OCI-LY7 (cell line): Measurements from ENCODE around the gene NOTCH3. TPM values are rescaled to one million over a fixed set of nuclear protein-coding genes. Genes with fewer than 3 reads are reported as not detected.

Experiments
- BruUV-seq: library from RNA; stranded (reverse); fragments of 400-500 nt; replicated peaks from 2 replicates; lab custom pipeline; 2021; lab: Mats Ljungman, UMichigan
- CTCF ChIA-PET: fragments of 300-600 bp; sonication (Branson Sonifier 250); formaldehyde crosslinking; loops from one replicate; lab custom pipeline; 2022; ENCODE audit warnings: antibody characterized with exemption; ENCODE audit not compliant: unreplicated experiment; lab: Charles Lee
- POLR2A ChIA-PET: fragments of 300-600 bp; sonication (Branson Sonifier 250); formaldehyde crosslinking; loops from one replicate; lab custom pipeline; 2022; ENCODE audit warnings: antibody characterized with exemption; lab: Charles Lee
- DNase-seq: peaks from one replicate; pipeline ENCODE4 v3.0.0-alpha.2; 2015; ENCODE audit warnings: low spot score
- H2AFZ ChIP-seq: fragments of 200-600 bp; sonication (generic), shearing (Covaris generic); 2 replicates; pipeline ENCODE4 v1.6.1; 2014; ENCODE audit warnings: mild to moderate bottlenecking, antibody characterized with exemption, low read length, moderate library complexity
- H3K27ac ChIP-seq: fragments of 200-600 bp; sonication (generic); 2 replicates; pipeline ENCODE4 v1.5.1; 2014; ENCODE audit warnings: mixed run types, low read depth, mild to moderate bottlenecking, moderate library complexity, low read length, inconsistent platforms; ENCODE audit not compliant: poor library complexity, severe bottlenecking
- H3K36me3 ChIP-seq: fragments of 200-600 bp; sonication (generic); 2 replicates; pipeline ENCODE4 v1.6.1; 2014; ENCODE audit warnings: mild to moderate bottlenecking, antibody characterized with exemption, low read length, moderate library complexity, mixed read lengths; ENCODE audit not compliant: insufficient read depth
- H3K4me1 ChIP-seq: fragments of 200-600 bp; sonication (generic); 2 replicates; pipeline ENCODE4 v1.5.1; 2014; ENCODE audit warnings: mild to moderate bottlenecking, low read length; ENCODE audit not compliant: insufficient read depth, poor library complexity, severe bottlenecking
- H3K4me2 ChIP-seq: fragments of 200-600 bp; sonication (generic); 2 replicates; pipeline ENCODE4 v1.6.1; 2014; ENCODE audit warnings: mild to moderate bottlenecking, low read length
- H3K4me3 ChIP-seq: fragments of 200-600 bp; sonication (generic); 2 replicates; pipeline ENCODE4 v1.5.1; 2014; ENCODE audit warnings: mild to moderate bottlenecking, low read depth, low read length; ENCODE audit not compliant: poor library complexity, severe bottlenecking
- H3K79me2 ChIP-seq: fragments of 200-600 bp; sonication (generic); 2 replicates; pipeline ENCODE4 v1.6.1; 2016; ENCODE audit warnings: low read depth, mild to moderate bottlenecking, low read length, moderate library complexity, mixed read lengths; ENCODE audit not compliant: insufficient read depth
- H3K9me2 ChIP-seq: fragments of 200-600 bp; sonication (generic); 2 replicates; pipeline ENCODE4 v1.6.1; 2016; ENCODE audit warnings: mild to moderate bottlenecking, low read length, mixed read lengths; ENCODE audit not compliant: insufficient read depth
- H3K9me3 ChIP-seq: fragments of 200-600 bp; sonication (generic); 2 replicates; pipeline ENCODE4 v1.6.1; 2014; ENCODE audit warnings: mild to moderate bottlenecking, mixed run types, low read length, mixed read lengths
- H4K20me1 ChIP-seq: fragments of 200-600 bp; sonication (generic); 2 replicates; pipeline ENCODE4 v1.6.1; 2014; ENCODE audit warnings: mild to moderate bottlenecking, antibody characterized with exemption, low read length, moderate library complexity, mixed read lengths; ENCODE audit not compliant: insufficient read depth
- EZH2phosphoT487 ChIP-seq: fragments of 200-600 bp; sonication (generic); IDR thresholded peaks from 2 replicates; pipeline ENCODE4 v1.6.1; 2018; ENCODE audit warnings: low read depth, borderline replicate concordance, mild to moderate bottlenecking, mixed run types, antibody characterized with exemption, low read length, moderate library complexity, mixed read lengths
- intact Hi-C: fragments of 100-400 bp; cut with micrococcal nuclease; formaldehyde crosslinking; loops from one replicate; pipeline ENCODE4 v1.10.0; 2022; ENCODE audit not compliant: unreplicated experiment
- total RNA-seq, 2 experiments: library from RNA; depleted of rRNA in 1 of 2; stranded (reverse); fragments of >200 nt in 1 of 2; shearing (Covaris generic) in 1 of 2; gene quantifications; 2 replicates each; pipeline ENCODE4 v1.2.3, GENCODE V29; 2014 to 2022
- TF ChIP-seq, protein P1 (sequence below): fragments of 200-600 bp; sonication (generic); conservative IDR thresholded peaks from 2 replicates; pipeline ENCODE4 v1.5.1; 2014; ENCODE audit warnings: mild to moderate bottlenecking, antibody characterized with exemption, low read length, moderate library complexity, mixed read lengths

Gene NOTCH3
- total RNA-seq, 2 experiments from 2014 or later = 0.25 TPM; not detected in 1

DNA sequence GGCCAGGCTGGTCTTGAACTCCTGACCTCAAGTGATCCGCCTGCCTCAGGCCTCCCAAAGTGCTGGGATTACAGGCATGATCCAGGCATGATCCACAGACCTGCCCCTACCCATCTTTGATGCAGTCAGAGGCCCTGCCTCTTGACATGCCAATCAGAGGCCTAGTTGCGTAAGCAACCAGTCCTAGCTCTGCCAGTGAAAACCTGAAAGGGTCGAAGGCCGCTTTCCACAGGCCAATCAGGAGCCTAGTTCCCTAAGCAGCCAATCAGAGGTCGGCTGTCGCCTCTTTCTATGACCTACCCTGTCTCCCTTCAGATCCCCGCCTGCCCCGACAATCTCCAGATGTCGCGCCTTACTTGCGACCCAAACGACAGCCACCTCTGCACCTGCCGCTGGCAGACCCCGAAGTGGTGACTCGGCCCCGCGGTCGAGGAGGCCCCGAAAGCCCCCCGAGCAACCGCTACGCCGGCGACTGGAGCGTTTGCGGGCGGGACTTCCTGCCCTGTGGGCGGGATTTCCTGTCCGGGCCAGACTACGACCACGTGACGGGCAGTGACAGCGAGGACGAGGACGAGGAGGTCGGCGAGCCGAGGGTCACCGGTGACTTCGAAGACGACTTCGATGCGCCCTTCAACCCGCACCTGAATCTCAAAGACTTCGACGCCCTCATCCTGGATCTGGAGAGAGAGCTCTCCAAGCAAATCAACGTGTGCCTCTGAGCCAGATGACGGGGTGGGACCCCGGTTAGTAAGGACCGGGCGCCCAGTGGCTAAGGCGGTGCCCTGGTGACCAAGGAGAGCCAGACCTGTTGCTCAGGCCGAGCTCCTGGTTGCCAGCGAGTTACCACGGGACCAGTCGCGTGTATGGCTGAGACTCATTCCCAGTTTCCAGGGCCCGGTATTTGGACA, 87.3 kb downstream of the NOTCH3 start:
- Histone ChIP-seq H3K9me3 (no peaks in the 10 kb centered on the region), H2AFZ (no peak overlapping the region), H3K79me2 (no peaks in the 10 kb centered on the region), H3K9me2 (no peaks in the 10 kb centered on the region), H3K4me1 (no peaks in the 10 kb centered on the region), H3K4me2 (no peak overlapping the region), H3K4me3 (no peak overlapping the region), H3K27ac (no peak overlapping the region), H3K36me3 (peaks cover 39% of the 10 kb centered on the region), H4K20me1 (no peaks in the 10 kb centered on the region)
- DNase-seq = no peak
- BruUV-seq = no TSS peak
- TF ChIP-seq EZH2phosphoT487 = no peak
- TF ChIP-seq, protein P1, sequence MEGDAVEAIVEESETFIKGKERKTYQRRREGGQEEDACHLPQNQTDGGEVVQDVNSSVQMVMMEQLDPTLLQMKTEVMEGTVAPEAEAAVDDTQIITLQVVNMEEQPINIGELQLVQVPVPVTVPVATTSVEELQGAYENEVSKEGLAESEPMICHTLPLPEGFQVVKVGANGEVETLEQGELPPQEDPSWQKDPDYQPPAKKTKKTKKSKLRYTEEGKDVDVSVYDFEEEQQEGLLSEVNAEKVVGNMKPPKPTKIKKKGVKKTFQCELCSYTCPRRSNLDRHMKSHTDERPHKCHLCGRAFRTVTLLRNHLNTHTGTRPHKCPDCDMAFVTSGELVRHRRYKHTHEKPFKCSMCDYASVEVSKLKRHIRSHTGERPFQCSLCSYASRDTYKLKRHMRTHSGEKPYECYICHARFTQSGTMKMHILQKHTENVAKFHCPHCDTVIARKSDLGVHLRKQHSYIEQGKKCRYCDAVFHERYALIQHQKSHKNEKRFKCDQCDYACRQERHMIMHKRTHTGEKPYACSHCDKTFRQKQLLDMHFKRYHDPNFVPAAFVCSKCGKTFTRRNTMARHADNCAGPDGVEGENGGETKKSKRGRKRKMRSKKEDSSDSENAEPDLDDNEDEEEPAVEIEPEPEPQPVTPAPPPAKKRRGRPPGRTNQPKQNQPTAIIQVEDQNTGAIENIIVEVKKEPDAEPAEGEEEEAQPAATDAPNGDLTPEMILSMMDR = no peak
- POLR2A ChIA-PET = no interaction called here
- CTCF ChIA-PET = no interaction called here
- intact Hi-C loops = no loop called here

DNA sequence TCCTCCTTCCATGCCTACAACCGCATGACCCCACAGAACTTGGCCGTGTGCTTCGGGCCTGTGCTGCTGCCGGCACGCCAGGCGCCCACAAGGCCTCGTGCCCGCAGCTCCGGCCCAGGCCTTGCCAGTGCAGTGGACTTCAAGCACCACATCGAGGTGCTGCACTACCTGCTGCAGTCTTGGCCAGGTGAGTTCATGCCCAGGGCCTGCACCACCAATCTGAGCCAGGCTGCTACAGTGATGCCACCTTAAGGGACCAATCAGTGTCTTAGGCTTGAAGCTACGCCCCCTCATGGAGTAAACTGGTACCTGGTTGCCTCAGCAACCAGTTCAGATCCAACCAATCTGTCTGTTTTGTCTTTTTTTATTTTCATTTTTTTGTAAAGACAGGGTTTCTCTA, 88.4 kb downstream of the NOTCH3 start:
- H3K36me3 ChIP-seq = peaks cover 28% of the 10 kb centered on the region
- no peaks in the 10 kb centered on the region for H3K9me3 ChIP-seq
- H3K79me2 ChIP-seq = no peaks in the 10 kb centered on the region
- no peak overlapping the region for H3K4me2 ChIP-seq
- ChIA-PET CTCF (no interaction called here), POLR2A (no interaction called here)
- H3K4me3 ChIP-seq = no peak overlapping the region
- no TSS peak for BruUV-seq
- H4K20me1 ChIP-seq = no peaks in the 10 kb centered on the region
- intact Hi-C loops = no loop called here
- no peak overlapping the region for H2AFZ ChIP-seq
- no peaks in the 10 kb centered on the region for H3K4me1 ChIP-seq
- DNase-seq = peak; percentile 13
- H3K9me2 ChIP-seq = no peaks in the 10 kb centered on the region
- H3K27ac ChIP-seq = no peak overlapping the region
- TF ChIP-seq EZH2phosphoT487 = no peak
- TF ChIP-seq, protein P1 = peak; percentile 37

DNA sequence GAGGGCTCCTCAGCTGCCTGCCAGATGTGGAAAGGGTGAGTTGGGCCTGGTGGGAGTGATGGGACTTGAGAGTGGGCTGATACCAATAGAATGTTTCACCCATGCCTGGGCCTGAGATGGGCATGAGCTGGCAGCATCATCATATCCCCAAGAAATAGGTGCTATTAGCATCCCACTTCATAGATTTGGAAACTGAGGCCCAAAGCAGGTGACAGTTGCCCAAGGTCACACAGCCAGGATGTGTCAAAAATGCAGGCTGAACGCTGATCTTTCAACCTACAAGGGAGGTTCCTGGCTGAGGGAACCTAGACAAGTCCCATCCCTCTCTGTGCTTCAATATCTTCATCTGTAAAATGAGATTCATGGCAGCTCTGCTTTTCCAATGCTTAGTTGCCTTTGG, 89.0 kb downstream of the NOTCH3 start:
- no peak for DNase-seq
- TF ChIP-seq, protein P1 = no peak
- no peak for TF ChIP-seq EZH2phosphoT487
- no peak overlapping the region for H3K4me2 ChIP-seq
- intact Hi-C loops = no loop called here
- H3K4me3 ChIP-seq = no peak overlapping the region
- peaks cover 21% of the 10 kb centered on the region; the same call in 1 of the 2 replicates for H3K36me3 ChIP-seq
- ChIA-PET POLR2A (no interaction called here), CTCF (no interaction called here)
- H3K27ac ChIP-seq = no peak overlapping the region
- H3K9me2 ChIP-seq = no peaks in the 10 kb centered on the region
- no peaks in the 10 kb centered on the region for H4K20me1 ChIP-seq
- H3K9me3 ChIP-seq = no peaks in the 10 kb centered on the region
- H3K4me1 ChIP-seq = no peaks in the 10 kb centered on the region
- no peaks in the 10 kb centered on the region for H3K79me2 ChIP-seq
- H2AFZ ChIP-seq = no peak overlapping the region
- BruUV-seq = no TSS peak
